Activated T-cell treated with anti-CD3 and anti-CD28 coated beads, Interleukin-2, amount 50 U/mL, for 1 hour (primary cell): ENCODE data around the gene ADK.
"Not testable (repeated sequence)": the region's sequence is repeated elsewhere in the genome, so short reads cannot be mapped to it uniquely, and the experiment has no call there.

Experiments
- DNase-seq: peaks from one replicate; pipeline ENCODE4 v3.0.0-alpha.2; 2020

Gene ADK

DNA sequence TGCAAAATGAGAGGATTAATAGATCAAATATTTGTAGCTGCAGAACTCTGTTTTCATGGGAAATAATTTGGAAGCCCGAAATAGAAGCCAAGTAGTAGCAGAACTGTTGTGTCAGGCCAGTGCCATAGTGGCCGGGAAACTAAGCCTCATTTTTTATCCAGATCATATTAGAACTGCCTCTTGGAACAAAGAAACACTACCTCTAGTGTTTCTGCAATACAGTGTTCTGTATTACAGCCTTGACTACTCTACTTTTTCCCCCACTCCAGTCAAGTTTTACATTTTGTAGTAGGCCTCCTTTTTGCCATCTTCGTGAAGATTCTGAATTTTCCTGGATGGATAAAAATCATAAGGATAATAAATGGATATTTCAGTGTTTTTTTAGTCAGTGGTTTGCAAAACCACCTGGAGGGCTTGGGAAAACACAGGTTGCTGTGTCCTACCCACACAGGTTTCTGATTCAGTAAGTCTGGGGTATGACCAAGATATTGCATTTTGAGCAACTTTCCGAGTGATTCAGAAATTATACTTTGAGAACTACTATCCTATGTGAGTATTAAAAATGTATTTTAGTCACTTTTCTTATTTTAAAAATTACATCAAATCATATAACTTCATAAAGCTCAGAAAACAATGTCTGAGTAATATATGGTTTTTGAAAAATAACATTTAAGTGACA lies 349.1 kb downstream of the ADK start:
- DNase-seq = no peak

DNA sequence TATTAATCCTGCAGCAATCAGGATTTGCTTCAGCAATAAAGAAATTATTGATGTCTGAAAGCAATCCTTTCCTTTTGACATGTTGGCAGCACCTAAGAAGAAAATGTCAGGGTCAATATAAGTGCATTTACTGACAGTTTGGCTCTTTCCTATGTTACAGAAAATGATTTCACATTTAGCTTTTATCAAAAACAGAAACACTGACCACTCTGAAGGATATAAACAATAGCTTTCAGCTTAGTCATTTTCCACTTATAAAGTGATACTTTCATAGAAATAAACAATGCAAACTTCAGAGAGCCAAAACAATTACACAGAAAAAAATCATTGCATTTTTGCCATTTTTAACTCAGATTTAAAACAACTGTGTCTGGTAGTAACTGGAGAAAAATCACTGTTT lies 349.8 kb downstream of the ADK start:
- DNase-seq = no peak

DNA sequence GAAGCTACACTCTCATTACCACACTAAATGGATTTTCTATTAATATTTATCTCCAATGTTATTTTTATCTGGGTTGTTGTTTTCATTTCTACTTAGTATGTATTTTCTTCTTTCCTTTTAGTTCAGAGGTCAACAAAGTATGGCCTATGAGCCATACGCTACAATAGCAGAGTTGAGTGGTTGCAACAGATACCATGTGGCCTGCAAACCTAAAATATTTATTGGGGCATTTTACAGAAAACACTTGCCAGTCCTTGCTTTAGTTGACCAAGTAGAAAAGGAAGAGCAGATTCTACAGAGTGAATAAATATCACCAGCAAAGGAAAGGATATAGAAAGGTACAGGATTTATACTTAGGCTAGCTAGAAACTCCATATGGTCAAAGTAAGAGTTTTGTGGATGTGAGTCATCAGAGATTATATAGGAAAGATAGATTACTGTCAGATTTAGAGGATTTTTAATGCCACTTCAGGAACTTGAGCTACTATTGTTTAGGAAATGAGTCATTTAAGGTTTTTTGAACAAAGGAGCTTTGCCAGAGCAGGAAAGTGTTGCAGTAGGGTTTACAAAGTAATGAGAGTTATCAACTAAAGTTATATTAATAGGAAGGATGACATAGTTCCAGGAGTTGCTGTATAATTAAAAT lies 352.1 kb downstream of the ADK start:
- no peak for DNase-seq

DNA sequence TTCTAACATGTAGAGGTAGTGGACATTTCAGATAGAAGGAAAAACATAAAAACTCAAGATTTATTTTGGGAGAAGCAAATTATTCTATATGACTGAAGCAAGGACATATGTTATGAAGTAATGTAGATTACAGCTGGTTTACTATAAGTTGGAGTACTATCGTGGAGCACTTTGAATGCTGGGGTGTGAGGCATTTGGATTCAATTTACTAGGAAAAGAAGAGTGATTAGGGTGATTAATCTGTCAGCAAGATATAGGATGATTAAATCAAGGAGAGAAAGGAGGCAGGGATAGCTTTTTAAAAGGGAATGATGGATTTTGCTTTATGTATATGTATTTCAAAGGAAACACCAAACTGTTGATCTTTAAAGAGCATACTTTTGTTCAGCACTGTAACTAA lies 356.9 kb downstream of the ADK start:
- DNase-seq = no peak

DNA sequence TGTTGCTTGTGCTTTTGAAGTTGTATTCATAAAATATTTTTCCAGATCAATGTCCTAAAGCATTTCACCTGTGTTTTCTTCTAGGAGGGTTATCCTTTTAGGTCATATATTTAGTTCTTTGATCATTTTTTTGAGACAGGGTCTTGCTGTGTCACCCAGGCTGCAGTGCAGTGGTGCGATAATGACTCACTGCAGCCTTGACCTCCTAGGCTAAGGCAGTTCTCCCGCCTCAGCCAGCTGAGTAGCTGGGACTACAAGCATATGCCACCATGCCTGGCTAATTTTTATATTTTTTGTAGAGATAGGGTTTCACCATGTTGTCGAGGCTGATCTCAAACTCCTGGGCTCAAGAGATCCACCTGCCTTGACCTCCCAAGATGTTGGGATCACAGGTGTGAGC lies 359.6 kb downstream of the ADK start:
- no peak for DNase-seq

DNA sequence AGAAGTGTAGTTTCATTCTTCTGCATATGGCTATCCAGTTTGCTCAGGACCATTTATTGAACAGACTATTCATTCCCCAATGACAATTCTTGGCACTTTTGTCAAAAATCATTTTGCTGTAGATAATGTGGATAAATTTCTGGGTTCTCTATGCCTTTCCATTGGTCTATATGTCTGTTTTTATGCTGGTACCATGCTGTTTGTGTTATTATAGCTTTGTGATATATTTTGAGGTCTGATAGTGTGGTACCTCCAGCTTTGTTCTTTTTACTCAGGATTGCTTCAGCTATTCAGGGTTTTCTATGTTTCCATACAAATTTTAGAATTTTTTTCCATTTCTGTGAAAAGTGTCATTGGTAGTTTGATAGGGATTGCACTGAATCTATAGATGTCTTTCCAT lies 360.0 kb downstream of the ADK start:
- no peak for DNase-seq

DNA sequence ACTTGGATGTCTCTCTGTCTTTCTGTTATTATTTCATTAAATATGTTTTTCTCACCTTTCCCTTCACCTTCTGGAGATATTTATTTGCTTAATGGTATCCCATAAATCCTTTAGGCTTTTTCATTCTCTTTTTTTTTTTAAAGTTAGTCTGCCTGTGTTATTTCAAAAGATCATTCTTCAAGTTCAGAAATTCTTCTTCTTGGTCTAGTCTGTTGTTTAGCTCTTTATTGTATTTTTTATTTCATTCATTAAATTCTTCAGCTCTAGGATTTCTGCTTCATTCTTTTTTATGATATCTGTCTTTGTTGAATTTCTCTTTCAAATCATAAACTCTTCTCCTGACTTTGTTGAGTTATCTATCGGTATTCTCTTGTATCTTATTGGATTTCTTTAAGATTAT lies 363.3 kb downstream of the ADK start:
- no peak for DNase-seq

DNA sequence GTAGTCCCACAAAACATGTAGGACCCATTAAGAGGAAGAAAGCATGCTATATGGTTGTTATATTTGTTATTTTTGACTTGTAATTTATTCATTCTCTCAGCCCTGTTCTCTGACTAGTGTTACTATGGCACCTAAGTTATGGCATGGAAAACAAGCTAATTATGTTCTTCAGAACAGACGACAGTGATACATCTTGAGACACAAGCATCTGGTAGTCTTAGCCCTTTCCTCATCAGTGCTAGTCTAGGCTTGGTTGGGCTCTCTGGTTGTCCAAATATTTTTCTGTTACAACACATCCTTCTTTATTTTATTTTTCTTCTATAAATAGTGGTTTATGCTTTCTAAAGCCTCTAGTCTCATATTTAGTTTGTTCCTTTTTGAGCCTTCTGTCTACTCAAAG lies 367.0 kb downstream of the ADK start:
- no peak for DNase-seq

DNA sequence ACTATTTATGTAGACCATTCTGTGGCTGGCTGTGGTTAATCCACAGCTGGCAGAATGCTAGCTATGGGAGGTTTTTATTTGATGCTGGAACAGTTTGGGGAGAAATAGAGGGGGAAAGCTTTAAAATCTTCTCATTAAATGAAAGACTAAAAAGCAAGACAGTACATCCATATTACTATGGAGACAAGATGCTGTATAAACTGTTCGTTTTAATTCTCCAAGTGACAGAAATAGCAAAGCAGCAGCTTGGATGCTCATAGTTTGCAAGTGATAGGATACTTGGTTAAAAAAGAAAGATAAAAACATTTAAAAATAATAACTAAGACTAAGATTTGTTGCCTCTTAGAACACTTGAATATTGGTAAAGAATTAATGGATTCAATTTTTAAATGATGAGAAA lies 370.5 kb downstream of the ADK start:
- DNase-seq = no peak

DNA sequence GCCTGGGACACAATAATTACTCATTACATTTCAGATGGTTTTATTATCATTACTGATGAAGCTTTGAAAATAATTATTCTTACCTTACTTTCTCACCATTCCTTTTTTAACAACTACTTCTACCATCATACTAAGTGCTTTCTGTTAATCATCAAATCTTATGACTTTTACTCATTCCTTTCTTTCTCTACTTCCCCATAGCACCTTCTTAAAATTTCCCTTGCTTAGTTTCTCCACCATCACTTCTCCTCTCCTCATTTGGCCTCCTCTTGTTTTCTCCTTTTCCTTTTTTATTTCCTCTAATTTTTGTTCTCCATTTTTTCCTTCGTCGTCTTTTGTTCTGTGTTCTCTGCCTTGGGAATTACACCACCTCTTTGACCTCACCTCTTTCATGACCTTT lies 372.2 kb downstream of the ADK start:
- no peak for DNase-seq

DNA sequence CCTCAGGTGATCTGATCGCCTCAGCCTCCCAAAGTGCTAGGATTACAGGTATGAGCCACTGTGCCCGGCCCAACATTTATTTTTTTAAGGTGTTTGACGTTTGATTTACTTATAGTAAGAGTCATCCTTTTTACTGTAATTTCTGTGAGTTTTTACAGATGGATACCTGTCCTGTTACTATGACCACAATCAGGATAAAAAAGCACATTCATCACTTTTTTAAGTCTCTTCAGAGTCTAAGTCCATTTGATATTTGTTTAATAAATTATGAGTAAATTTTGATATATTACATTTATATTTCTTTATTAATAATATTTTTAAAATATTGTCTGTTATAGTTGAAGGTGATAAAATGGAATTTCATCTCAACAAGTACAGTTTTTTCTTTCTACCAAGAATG lies 374.9 kb downstream of the ADK start:
- no peak for DNase-seq

DNA sequence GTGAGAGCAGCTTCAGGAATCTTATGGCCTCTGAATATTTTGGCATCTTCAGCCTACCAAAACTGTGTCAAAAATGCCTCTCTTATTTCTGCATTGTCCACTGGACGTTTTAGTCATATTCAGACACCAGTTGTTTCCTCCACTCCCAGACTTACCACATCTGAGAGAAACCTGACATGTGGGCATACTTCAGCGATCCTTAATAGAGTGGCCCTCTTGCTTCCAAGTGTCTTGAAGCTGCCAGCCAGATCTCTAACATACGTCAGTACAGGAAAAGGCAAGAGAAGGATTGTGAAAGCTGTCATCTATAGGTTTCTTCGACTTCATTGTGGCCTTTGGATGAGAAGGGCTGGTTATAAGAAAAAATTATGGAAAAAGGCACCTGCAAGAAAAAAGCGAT lies 376.6 kb downstream of the ADK start:
- not testable (repeated sequence) for DNase-seq

DNA sequence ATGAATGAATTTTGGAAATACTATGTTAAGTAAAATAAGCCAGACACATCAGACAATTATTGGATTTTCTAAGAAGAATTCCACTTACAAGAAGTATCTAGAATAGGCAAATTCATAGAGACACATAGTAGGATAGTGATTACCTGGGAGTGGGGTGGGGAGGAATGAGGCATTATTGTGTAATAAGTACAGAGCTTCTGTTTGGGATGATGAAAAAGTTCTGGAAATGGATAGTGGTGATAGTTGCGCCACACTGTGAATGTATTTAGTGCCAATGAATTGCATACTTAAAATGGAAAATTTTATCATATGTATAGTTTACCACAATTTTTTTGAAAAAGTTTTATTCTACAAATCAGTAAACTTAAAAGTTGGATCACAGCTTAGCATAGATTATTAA lies 378.2 kb downstream of the ADK start:
- no peak for DNase-seq

DNA sequence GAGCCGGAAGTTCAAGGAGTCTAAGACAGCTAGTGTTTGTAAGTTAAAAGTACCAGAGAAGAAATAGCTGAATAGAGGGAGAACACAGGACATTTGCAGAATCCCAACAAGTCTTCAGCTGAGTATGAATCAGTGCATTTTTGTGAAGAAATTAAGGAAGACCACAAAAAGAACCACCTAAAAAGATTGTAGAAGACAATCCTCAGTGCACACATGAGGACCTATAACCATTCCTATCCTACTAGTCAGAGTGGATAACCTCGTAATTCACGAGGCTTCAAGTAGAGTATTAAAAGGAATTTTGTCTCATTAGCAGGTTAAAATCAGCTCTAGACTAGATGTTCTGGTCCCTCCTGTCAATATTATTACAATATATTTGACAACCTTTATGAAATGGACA lies 380.0 kb downstream of the ADK start:
- DNase-seq = no peak

DNA sequence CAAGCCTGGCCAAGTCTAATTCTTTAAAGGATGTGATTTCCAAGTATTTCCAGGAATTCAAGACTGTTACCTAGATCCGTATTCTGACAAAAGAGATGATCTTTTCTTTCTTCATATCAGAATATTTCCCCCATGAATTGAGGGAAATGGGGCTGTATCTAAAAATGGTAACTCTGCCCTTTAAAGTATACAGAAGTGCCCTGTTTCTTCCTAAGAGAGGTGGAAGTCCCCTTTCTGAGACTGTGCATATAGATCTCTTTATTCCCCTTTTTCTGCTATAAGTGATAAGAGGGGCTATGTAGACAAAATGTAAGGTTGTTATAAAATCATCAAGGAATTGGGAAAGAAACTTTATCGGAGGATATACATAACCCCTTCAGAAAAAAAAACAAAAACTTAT lies 388.3 kb downstream of the ADK start:
- no peak for DNase-seq

DNA sequence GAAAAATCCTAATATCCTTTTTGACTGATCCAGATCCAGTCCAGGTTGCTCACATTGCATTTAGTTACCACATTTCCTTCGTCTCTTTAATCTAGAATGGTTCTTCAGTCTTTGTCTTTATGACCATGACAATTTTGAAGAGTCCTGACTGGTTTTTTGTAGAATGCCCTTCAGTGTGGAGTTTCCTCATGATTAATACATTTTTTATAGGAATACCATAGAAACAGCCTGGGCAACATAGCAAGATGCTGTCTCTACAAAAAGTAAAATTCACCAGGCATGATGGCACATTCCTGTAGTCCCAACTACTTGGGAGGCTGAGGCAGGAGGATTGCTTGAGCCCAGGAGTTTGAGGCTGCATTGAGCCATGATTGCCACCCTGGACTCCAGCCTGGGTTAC lies 390.4 kb downstream of the ADK start:
- no peak for DNase-seq

DNA sequence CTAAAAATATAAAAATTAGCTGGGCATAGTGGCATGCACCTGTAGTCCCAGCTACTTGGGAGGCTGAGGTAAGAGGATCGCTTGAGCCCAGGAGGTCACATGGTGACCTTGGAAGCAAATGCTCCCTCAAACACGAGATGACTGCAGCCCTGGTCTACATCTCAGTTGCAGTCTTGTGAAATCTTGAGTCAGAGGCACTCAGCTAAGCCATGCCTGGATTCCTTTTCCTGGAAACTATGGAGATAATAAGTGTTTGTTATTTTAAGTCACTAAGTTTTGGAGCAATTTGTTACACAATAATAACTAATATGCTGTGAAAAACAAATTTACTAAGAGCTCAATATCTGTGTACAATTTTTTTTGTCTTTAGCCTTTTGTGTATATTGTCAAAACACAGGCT lies 391.1 kb downstream of the ADK start:
- DNase-seq = no peak

DNA sequence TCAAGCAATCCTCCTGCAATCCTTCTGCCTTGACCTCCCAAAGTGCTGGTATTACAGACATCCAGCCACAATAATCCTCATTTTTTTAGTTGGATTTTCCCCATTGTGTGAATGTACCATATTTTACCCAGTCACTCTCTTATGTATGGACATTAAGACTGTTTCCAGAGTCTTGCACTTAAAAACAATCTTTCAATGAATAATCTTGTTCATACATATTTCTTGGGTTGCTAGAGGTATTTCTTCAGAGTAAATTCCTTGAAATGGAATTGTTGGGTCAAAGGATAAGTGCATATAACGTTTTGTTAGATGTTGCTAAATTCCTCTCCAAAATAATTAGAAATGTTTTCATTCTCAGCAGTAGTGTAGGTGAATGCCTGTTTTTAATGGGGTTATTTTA lies 392.3 kb downstream of the ADK start:
- DNase-seq = no peak

DNA sequence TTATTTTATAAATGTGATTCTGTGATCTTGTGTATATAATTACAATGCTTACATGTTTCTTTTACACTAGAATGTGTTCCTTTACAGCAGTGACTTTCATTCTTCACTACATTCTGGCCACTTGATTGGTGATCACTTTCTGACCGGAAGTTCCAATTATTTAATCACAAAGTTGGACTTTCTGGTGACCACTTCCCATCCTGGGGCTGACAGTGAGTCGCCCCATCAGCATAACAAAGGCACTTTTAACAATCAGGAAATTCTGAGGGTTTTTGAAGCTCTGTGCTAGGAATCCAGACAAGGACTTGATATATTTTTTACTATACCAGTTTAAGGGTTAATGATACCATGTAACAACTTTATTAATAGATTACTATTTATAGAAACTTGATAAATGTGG lies 393.1 kb downstream of the ADK start:
- DNase-seq = no peak

DNA sequence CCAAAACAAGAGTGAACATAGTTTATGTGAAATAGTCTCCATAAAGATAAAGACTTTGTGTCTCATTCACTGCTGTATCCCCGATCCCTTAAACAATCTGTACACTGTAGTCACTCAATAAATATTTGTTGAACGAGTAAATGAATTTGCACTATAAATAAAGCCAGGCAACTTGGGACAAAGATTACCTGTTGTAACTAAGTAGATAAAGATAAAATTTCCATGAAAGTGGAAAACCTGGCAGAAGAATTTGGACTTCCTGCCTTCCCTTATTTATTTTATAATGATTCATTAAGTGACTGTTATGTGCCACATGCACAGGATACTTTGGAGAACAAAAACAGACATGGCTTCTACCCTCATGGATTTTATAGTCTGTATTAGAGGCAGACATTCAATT lies 397.7 kb downstream of the ADK start:
- no peak for DNase-seq

DNA sequence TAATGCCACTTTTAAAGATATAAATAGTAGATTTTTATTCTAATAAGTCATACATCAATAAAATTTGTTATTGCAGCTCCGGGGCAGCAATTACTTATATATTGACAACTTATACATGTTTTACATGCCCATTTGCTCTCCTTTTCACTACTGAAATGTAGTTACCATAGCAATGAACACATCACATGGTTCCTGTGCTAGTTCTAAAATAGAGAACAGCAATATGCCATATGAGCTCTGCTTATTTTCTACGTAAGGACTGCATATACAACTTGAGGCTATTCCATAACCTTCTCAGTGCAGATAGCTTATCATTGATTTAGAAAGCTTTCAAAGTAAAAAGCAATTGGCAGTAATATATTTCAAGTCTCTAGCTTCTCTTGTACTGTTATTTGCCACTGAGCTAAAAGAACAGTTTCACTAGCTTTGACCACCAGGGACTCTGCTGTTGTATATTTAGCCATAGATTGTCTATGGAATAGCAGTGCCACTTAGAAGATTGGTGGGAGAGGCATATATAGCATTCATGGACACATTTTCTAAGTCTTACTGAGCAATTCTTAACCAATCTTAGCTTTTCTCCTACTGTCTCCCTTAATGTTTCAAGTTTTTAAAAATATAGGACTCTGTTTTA lies 405.2 kb downstream of the ADK start:
- no peak for DNase-seq

DNA sequence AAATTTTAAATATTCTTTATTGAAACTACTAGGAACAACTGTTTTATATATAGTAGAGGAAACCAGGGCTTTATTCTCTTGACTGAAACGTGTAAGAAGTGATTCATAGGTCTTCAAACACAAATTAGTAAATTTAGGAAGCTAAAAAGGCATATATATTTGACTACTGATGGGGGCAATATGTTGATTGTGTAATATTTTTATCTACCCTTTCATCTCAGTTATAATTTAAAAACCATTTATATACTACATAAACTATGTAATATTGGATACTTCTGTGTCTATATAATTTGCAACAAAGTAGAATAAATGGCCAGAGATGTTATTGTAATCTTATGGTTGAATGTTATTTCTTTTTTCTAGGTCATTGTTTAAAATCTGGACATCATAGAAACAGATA lies 406.1 kb downstream of the ADK start:
- DNase-seq = no peak

DNA sequence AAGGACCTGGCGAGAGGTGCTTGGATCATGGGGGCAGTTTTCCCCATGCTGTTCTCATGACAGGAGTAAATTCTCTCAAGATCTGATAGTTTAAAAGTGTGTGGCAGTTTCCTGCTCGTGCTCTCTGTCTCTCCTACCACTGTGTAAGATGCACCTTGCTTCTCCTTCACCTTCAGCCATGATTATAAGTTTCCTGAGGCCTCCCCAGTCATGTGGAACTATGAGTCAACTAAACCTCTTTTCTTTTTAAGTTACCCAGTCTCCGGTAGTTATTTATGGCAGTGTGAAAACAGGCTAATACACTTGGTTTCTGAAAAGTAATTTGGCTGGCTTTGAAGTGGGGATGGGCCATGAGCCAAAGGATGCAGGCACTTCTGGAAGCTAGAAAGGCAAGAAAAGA lies 407.4 kb downstream of the ADK start:
- no peak for DNase-seq

DNA sequence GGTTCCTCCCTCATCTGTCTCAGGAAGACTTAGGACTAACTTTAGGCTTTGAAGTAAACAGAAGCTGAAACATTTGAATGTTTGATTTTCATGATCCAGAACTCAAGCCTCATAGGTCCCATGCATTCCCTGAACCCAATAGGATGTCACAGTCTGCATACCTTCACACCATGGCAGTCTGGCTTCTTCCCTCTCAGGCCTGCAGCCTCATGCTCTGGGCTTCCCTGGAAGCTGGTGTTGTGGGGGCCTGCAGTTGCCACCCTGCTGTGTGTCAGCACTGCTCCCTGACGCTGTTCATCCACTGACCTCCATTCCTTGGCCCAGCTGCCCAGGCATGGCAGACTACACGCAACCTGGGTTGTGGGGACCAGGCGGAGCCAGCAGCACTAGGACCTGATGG lies 407.9 kb downstream of the ADK start:
- no peak for DNase-seq

DNA sequence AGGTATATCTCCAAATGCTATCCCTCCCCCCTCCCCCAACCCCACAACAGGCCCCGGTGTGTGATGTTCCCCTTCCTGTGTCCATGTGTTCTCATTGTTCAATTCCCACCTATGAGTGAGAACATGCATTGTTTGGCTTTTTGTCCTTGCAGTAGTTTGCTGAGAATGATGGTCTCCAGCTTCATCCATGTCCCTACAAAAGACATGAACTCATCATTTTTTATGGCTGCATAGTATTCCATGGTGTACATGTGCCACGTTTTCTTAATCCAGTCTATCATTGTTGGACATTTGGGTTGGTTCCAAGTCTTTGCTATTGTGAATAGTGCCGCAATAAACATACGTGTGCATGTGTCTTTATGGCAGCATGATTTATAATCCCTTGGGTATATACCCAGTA lies 417.9 kb downstream of the ADK start:
- DNase-seq = not testable (repeated sequence)
